Activated T-helper 17 cell treated with anti-CD3 and anti-CD28 coated beads, Interleukin-2, amount 50 U/mL, for 72 hours (primary cell): ENCODE results near the gene MYCN. TPM values are rescaled to one million over a fixed set of nuclear protein-coding genes. Genes with fewer than 3 reads are reported as not detected.
"Not testable (repeated sequence)": the region's sequence is repeated elsewhere in the genome, so short reads cannot be mapped to it uniquely, and the experiment has no call there.

Source experiments
- ATAC-seq: fragments of 150-1000 bp; cut with Tn5 transposase; replicated peaks from 2 replicates; pipeline ENCODE4 v1.10.0; 2021; ENCODE audit warnings: mild to moderate bottlenecking, moderate library complexity
- H3K27ac Mint-ChIP-seq: one replicate; pipeline ENCODE4 v1.8.0; 2022; ENCODE audit warnings: mixed read lengths
- H3K27me3 Mint-ChIP-seq: one replicate; pipeline ENCODE4 v1.8.0; 2022; ENCODE audit warnings: mixed read lengths
- H3K36me3 Mint-ChIP-seq: one replicate; pipeline ENCODE4 v1.8.0; 2022; ENCODE audit warnings: low read depth, mild to moderate bottlenecking, mixed read lengths
- H3K4me1 Mint-ChIP-seq: one replicate; pipeline ENCODE4 v1.8.0; 2022; ENCODE audit warnings: mixed read lengths
- H3K4me3 Mint-ChIP-seq: one replicate; pipeline ENCODE4 v1.8.0; 2022; ENCODE audit warnings: mild to moderate bottlenecking, mixed read lengths
- H3K9me3 Mint-ChIP-seq: one replicate; pipeline ENCODE4 v1.8.0; 2022; ENCODE audit warnings: mixed read lengths
- total RNA-seq, 2 donors: library from RNA; stranded (reverse); gene quantifications; one replicate each; pipeline ENCODE4 v1.2.3, GENCODE V29; 2022

MYCN gene
- total RNA-seq, 2 donors from 2014 or later: not detected

GRCh38 chr2:15914596-15915385 lies 25.6 kb upstream of the MYCN start:
- Mint-ChIP-seq H3K9me3 (no peaks in the 10 kb centered on the region), H3K36me3 (no peaks in the 10 kb centered on the region)
- ATAC-seq: no peak

DNA sequence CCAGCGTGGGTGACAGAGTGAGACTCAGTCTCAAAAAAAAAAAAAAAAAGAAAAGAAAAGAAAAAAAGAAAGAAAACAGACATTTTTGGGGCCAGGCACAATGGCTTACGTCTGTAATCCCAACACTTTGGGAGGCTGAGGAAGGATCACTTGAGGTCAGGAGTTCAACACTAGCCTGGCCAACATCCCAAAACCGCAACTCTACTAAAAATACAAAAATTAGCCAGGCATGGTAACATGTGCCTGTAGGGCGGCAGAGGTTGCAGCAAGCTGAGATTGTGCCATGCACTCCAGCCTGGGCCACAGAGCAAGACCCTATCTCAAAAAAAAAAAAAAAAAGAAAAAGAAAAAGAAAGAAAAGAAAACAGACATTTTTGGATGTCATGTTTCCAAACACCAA lies 24.8 kb upstream of the MYCN start:
- H3K9me3 Mint-ChIP-seq, H3K4me1 Mint-ChIP-seq, H3K4me3 Mint-ChIP-seq, H3K27ac Mint-ChIP-seq, H3K27me3 Mint-ChIP-seq, ATAC-seq, H3K36me3 Mint-ChIP-seq: not testable (repeated sequence)

More at GRCh38 chr2:15914596-15915385, 25.6 kb upstream of the MYCN start:
- Mint-ChIP-seq H3K4me1 (no peaks in the 10 kb centered on the region), H3K27ac (no peak overlapping the region), H3K27me3 (peaks cover 7% of the 10 kb centered on the region), H3K4me3 (no peak overlapping the region)

GRCh38 chr2:15916336-15916735 lies 24.0 kb upstream of the MYCN start:
- Mint-ChIP-seq H3K9me3 (no peaks in the 10 kb centered on the region), H3K27ac (no peak overlapping the region), H3K36me3 (no peaks in the 10 kb centered on the region), H3K4me3 (no peak overlapping the region), H3K4me1 (no peaks in the 10 kb centered on the region), H3K27me3 (peaks cover 13% of the 10 kb centered on the region)
- ATAC-seq: no peak

- ATAC-seq: no peak
- Mint-ChIP-seq H3K4me1 (no peaks in the 10 kb centered on the region), H3K36me3 (no peaks in the 10 kb centered on the region), H3K9me3 (no peaks in the 10 kb centered on the region), H3K4me3 (no peak overlapping the region), H3K27ac (no peak overlapping the region), H3K27me3 (peaks cover 18% of the 10 kb centered on the region)
Observed at GRCh38 chr2:15918761-15919356, 21.5 kb upstream of the MYCN start.

DNA sequence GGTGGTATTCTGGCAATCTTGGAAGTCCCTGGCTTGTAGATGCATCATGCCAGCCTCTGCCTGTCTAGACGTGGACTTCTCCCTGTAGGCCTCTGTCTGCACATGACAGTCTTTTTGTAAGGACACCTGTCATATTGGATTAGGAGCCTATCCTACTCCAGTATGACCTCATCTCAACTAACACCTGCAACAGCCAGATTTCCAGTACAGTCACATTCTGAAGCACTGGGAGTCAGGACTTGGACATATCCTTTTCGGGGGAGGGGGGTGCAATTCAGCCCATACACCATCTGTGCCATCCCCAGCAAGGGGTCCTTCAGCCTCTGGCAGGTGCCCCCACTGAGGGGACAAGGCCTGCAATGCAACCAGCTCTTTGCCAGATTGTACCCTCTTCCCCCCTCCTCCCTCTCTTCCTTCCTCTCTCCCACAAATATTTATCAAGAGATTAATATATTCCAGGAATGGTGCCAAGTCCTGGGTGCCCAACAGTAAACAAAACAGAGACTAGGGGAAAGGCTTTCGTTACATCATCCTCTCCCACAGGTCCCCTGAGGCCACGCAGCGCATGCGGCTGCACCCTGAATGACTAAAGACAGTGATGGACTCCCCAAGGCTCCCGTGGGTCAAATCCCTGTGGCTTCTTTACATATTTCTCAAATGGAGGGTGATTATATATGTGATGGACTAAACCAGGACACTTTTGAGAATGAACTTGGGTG lies 20.5 kb upstream of the MYCN start:
- no peak overlapping the region for H3K4me3 Mint-ChIP-seq

GRCh38 chr2:15920696-15921095 lies 19.7 kb upstream of the MYCN start:
- Mint-ChIP-seq H3K36me3 (no peaks in the 10 kb centered on the region), H3K27ac (no peak overlapping the region), H3K4me1 (no peaks in the 10 kb centered on the region), H3K27me3 (peaks cover 21% of the 10 kb centered on the region), H3K9me3 (no peaks in the 10 kb centered on the region), H3K4me3 (no peak overlapping the region)
- no peak for ATAC-seq

More for the DNA sequence above, 20.5 kb upstream of the MYCN start:
- H3K27me3 Mint-ChIP-seq: peaks cover 19% of the 10 kb centered on the region
- no peaks in the 10 kb centered on the region for H3K4me1 Mint-ChIP-seq
- no peaks in the 10 kb centered on the region for H3K36me3 Mint-ChIP-seq
- H3K9me3 Mint-ChIP-seq: no peaks in the 10 kb centered on the region
- H3K27ac Mint-ChIP-seq: no peak overlapping the region
- ATAC-seq: no peak

DNA sequence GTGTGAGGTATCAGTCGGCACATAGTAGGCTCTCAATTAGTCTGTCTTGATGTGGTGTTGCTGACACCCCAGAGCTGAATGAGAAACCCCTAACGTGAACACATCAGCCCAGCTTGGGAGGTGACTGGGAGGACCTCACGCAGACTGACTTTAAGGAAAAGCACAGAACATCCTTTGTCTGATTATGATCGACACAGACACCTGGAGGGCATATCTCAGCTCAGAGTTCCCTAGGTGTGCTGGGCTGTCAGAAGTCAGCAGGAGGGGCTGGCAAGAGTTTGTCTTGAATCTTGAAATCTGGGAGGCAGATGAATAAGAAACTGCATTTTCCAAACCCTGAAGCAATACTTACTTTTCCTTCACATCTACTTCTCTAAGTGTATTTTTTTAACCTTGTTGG lies 16.8 kb upstream of the MYCN start:
- H3K4me3 Mint-ChIP-seq: no peak overlapping the region
- H3K27ac Mint-ChIP-seq: no peak overlapping the region
- H3K9me3 Mint-ChIP-seq: no peaks in the 10 kb centered on the region
- H3K36me3 Mint-ChIP-seq: no peaks in the 10 kb centered on the region
- ATAC-seq: no peak
- H3K4me1 Mint-ChIP-seq: no peaks in the 10 kb centered on the region
- H3K27me3 Mint-ChIP-seq: peaks cover 21% of the 10 kb centered on the region

GRCh38 chr2:15925819-15926218 lies 14.5 kb upstream of the MYCN start:
- peaks cover 12% of the 10 kb centered on the region for H3K27me3 Mint-ChIP-seq
- H3K4me1 Mint-ChIP-seq: no peaks in the 10 kb centered on the region
- no peak for ATAC-seq
- H3K36me3 Mint-ChIP-seq: no peaks in the 10 kb centered on the region
- H3K27ac Mint-ChIP-seq: no peak overlapping the region
- no peak overlapping the region for H3K4me3 Mint-ChIP-seq
- H3K9me3 Mint-ChIP-seq: no peaks in the 10 kb centered on the region

GRCh38 chr2:15926252-15926651 lies 14.1 kb upstream of the MYCN start:
- Mint-ChIP-seq H3K9me3 (no peaks in the 10 kb centered on the region), H3K27ac (no peak overlapping the region), H3K4me3 (no peak overlapping the region), H3K4me1 (no peaks in the 10 kb centered on the region), H3K36me3 (no peaks in the 10 kb centered on the region), H3K27me3 (peaks cover 11% of the 10 kb centered on the region)
- ATAC-seq: no peak

DNA sequence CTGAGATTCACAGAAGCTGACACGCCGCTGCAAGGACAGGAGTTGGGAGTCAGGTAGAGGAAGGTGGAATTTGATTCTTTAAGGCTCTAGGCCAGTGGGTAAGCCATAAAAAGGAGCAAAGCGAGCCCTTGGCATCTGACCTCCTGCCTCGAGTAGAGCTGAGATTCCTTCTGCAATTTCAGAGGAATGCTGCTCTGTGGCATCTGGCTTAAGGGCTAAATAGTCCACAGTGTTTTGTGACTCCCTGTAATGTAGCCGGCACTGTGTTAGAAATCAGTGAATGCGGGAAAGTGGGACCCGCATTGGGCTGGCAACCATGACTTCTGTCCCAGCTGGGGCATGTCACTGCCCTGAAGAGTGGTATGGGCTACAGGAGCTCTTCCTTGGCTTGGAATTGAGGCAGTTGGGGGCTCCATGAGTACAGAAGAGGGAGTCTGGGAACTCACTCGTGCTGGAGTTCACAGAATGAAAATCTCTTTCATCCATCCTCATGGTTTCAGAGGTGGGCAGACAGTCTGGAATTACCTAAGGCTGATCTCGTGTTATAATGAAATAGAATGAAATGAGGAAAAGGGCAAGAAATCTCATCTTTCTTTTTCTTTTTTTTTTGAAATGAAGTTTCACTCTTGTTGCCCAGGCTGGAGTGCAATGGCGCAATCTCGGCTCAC lies 12.7 kb upstream of the MYCN start:
- Mint-ChIP-seq H3K9me3 (no peaks in the 10 kb centered on the region), H3K4me3 (no peak overlapping the region), H3K4me1 (no peaks in the 10 kb centered on the region), H3K27ac (no peak overlapping the region), H3K36me3 (no peaks in the 10 kb centered on the region), H3K27me3 (peaks cover 9% of the 10 kb centered on the region)
- ATAC-seq: no peak

DNA sequence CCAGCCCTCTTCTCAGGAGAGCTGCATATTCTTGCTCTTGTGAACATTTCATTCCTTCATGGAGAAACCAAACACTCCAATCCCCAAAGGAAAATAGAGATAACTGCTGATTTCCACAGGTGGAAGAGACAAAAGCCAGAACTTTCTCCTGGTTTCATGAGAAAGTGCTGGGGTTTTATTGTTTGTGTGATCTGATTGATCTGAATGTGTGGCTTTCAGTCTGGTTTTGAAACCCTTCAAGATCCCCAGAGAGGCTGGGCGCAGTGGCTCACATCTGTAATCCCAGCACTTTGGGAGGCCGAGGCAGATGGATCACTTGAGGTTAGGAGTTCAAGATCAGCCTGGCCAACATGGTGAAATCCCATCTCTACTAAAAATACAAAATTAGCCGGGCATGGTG lies 11.3 kb upstream of the MYCN start:
- H3K27ac Mint-ChIP-seq, ATAC-seq, H3K9me3 Mint-ChIP-seq, H3K36me3 Mint-ChIP-seq, H3K27me3 Mint-ChIP-seq, H3K4me3 Mint-ChIP-seq, H3K4me1 Mint-ChIP-seq: not testable (repeated sequence)

GRCh38 chr2:15929861-15930260 lies 10.5 kb upstream of the MYCN start:
- Mint-ChIP-seq H3K9me3 (no peaks in the 10 kb centered on the region), H3K27me3 (peaks cover 6% of the 10 kb centered on the region), H3K27ac (no peak overlapping the region), H3K4me3 (no peak overlapping the region), H3K4me1 (no peaks in the 10 kb centered on the region), H3K36me3 (no peaks in the 10 kb centered on the region)
- ATAC-seq: no peak

DNA sequence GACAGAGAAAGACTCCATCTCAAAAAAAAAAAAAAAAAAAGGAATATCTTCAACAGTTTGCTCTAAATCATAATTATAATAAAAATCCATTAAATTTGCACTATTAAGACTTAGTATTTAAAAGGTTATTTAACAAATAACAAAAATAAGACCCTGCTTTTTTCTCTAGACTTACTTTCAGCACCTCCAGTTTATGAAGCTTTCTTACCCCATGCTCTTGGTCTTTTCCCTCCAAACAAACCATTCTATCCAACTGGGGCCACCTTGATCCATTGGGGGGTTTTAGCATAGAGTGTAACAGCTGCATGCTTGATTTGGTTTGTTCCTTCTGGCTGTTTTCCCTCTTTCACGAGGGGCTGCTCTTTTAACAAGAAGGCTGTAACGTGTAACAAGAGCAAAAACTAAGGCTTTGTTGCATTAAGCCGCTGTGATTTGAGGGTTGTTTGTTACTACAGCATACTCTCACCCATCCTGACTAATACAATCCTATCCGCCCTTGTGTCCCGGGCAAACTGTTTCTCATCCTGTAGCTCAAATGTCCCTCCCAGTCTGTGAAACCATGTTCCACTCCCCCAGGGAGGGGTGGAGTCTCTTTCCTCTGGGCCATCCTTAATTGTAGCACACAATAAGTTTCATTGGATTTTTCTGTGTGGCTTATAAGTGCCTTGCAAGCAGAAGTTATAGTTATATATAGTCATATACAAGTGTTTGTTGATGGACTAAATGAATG lies 9.6 kb upstream of the MYCN start:
- no peak for ATAC-seq
- H3K4me1 Mint-ChIP-seq: no peaks in the 10 kb centered on the region
- H3K27me3 Mint-ChIP-seq: peaks cover 3% of the 10 kb centered on the region
- H3K27ac Mint-ChIP-seq: no peak overlapping the region
- H3K4me3 Mint-ChIP-seq: no peak overlapping the region
- H3K36me3 Mint-ChIP-seq: no peaks in the 10 kb centered on the region
- no peaks in the 10 kb centered on the region for H3K9me3 Mint-ChIP-seq

GRCh38 chr2:15931319-15931890 lies 8.9 kb upstream of the MYCN start:
- ATAC-seq: no peak
- Mint-ChIP-seq H3K4me3 (no peak overlapping the region), H3K27me3 (peaks cover 4% of the 10 kb centered on the region), H3K4me1 (no peaks in the 10 kb centered on the region), H3K9me3 (no peaks in the 10 kb centered on the region), H3K36me3 (no peaks in the 10 kb centered on the region), H3K27ac (no peak overlapping the region)
